Muscle layer of colon (tissue), 2 donors: ENCODE results near the gene KIAA1755.

Source experiments
- H3K27ac ChIP-seq: one replicate; pipeline ENCODE4 v1.7.0; 2013; ENCODE audit warnings: low read depth, mild to moderate bottlenecking, low read length, moderate library complexity
- H3K27me3 ChIP-seq, 2 donors: one replicate each; pipeline ENCODE4 v1.7.0; 2013; ENCODE audit warnings: low read length in 2 of 2, mild to moderate bottlenecking in 2 of 2; ENCODE audit not compliant: insufficient read depth in 2 of 2, control insufficient read depth in 1 of 2
- H3K36me3 ChIP-seq: one replicate; pipeline ENCODE4 v1.7.0; 2013; ENCODE audit warnings: mild to moderate bottlenecking, low read length; ENCODE audit not compliant: insufficient read depth
- H3K4me1 ChIP-seq: one replicate; pipeline ENCODE4 v1.7.0; 2013; ENCODE audit warnings: mild to moderate bottlenecking, low read length; ENCODE audit not compliant: insufficient read depth
- H3K4me3 ChIP-seq, 2 donors: one replicate each; pipeline ENCODE4 v1.7.0; 2013; ENCODE audit warnings: low read length in 2 of 2, low read depth in 1 of 2, mild to moderate bottlenecking in 1 of 2, moderate library complexity in 1 of 2
- H3K9ac ChIP-seq: one replicate; pipeline ENCODE4 v1.7.0; 2013; ENCODE audit warnings: low read length
- H3K9me3 ChIP-seq: one replicate; pipeline ENCODE4 v1.7.0; 2013; ENCODE audit warnings: mild to moderate bottlenecking, low read length
- donor health status: abdominal sarcoma.
- donor health status: Adenocarcinoma of cecum.

KIAA1755 gene

GRCh38 chr20:38205001-38205400 is 55.5 kb downstream of the KIAA1755 start:
- Histone ChIP-seq H3K9me3 (no peaks in the 10 kb centered on the region), H3K4me3 (no peak overlapping the region), H3K27ac (no peak overlapping the region), H3K4me1 (no peaks in the 10 kb centered on the region), H3K9ac (no peak overlapping the region), H3K27me3 (no peaks in the 10 kb centered on the region), H3K36me3 (no peaks in the 10 kb centered on the region)

GRCh38 chr20:38203981-38204357 is 56.6 kb downstream of the KIAA1755 start:
- H3K27me3 ChIP-seq, result no peaks in the 10 kb centered on the region
- H3K27ac ChIP-seq, result no peak overlapping the region
- no peaks in the 10 kb centered on the region for H3K9me3 ChIP-seq

GRCh38 chr20:38203337-38203980 is 57.1 kb downstream of the KIAA1755 start:
- Histone ChIP-seq H3K9ac (no peak overlapping the region), H3K27me3 (no peaks in the 10 kb centered on the region), H3K9me3 (no peaks in the 10 kb centered on the region), H3K4me3 (no peak overlapping the region), H3K4me1 (no peaks in the 10 kb centered on the region), H3K36me3 (no peaks in the 10 kb centered on the region), H3K27ac (no peak overlapping the region)

More at GRCh38 chr20:38203981-38204357, 56.6 kb downstream of the KIAA1755 start:
- Histone ChIP-seq H3K9ac (no peak overlapping the region), H3K36me3 (no peaks in the 10 kb centered on the region), H3K4me1 (no peaks in the 10 kb centered on the region), H3K4me3 (no peak overlapping the region)

- Histone ChIP-seq H3K27ac (no peak overlapping the region), H3K4me1 (no peaks in the 10 kb centered on the region), H3K9ac (no peak overlapping the region)
These were observed 57.6 kb downstream of the KIAA1755 start for GRCh38 chr20:38202982-38203293.

GRCh38 chr20:38202153-38202981 is 58.2 kb downstream of the KIAA1755 start:
- H3K9ac ChIP-seq, result no peak overlapping the region
- no peaks in the 10 kb centered on the region for H3K9me3 ChIP-seq
- no peaks in the 10 kb centered on the region for H3K36me3 ChIP-seq
- no peaks in the 10 kb centered on the region for H3K27me3 ChIP-seq
- no peaks in the 10 kb centered on the region for H3K4me1 ChIP-seq
- H3K4me3 ChIP-seq, result no peak overlapping the region
- H3K27ac ChIP-seq, result no peak overlapping the region

More at GRCh38 chr20:38202982-38203293, 57.6 kb downstream of the KIAA1755 start:
- H3K9me3 ChIP-seq, result no peaks in the 10 kb centered on the region
- H3K4me3 ChIP-seq, result no peak overlapping the region
- no peaks in the 10 kb centered on the region for H3K36me3 ChIP-seq
- no peaks in the 10 kb centered on the region for H3K27me3 ChIP-seq

GRCh38 chr20:38201356-38201755 is 59.2 kb downstream of the KIAA1755 start:
- no peaks in the 10 kb centered on the region for H3K9me3 ChIP-seq
- no peak overlapping the region for H3K27ac ChIP-seq
- H3K9ac ChIP-seq, result no peak overlapping the region
- H3K27me3 ChIP-seq, result no peaks in the 10 kb centered on the region
- no peaks in the 10 kb centered on the region for H3K4me1 ChIP-seq
- H3K36me3 ChIP-seq, result no peaks in the 10 kb centered on the region
- H3K4me3 ChIP-seq, result no peak overlapping the region

GRCh38 chr20:38200646-38201045 is 59.9 kb downstream of the KIAA1755 start:
- Histone ChIP-seq H3K4me1 (no peaks in the 10 kb centered on the region), H3K9ac (no peak overlapping the region), H3K36me3 (no peaks in the 10 kb centered on the region), H3K27ac (no peak overlapping the region), H3K9me3 (no peaks in the 10 kb centered on the region), H3K27me3 (no peaks in the 10 kb centered on the region), H3K4me3 (no peak overlapping the region)

- Histone ChIP-seq H3K4me1 (no peaks in the 10 kb centered on the region), H3K9me3 (no peaks in the 10 kb centered on the region), H3K27ac (no peak overlapping the region), H3K9ac (no peak overlapping the region), H3K4me3 (no peak overlapping the region), H3K27me3 (no peaks in the 10 kb centered on the region), H3K36me3 (no peaks in the 10 kb centered on the region)
These were observed 60.8 kb downstream of the KIAA1755 start for GRCh38 chr20:38199501-38200390.

GRCh38 chr20:38198238-38198861 is 62.2 kb downstream of the KIAA1755 start:
- H3K27ac ChIP-seq, result no peak overlapping the region
- H3K4me3 ChIP-seq, result no peak overlapping the region
- H3K9ac ChIP-seq, result no peak overlapping the region
- H3K4me1 ChIP-seq, result no peaks in the 10 kb centered on the region
- no peaks in the 10 kb centered on the region for H3K27me3 ChIP-seq
- H3K36me3 ChIP-seq, result no peaks in the 10 kb centered on the region
- H3K9me3 ChIP-seq, result no peaks in the 10 kb centered on the region

- Histone ChIP-seq H3K27ac (no peak overlapping the region), H3K9me3 (no peaks in the 10 kb centered on the region), H3K36me3 (no peaks in the 10 kb centered on the region), H3K4me3 (no peak overlapping the region), H3K4me1 (no peaks in the 10 kb centered on the region), H3K9ac (no peak overlapping the region), H3K27me3 (no peaks in the 10 kb centered on the region)
These were observed 62.9 kb downstream of the KIAA1755 start for GRCh38 chr20:38197619-38198018.

- H3K9ac ChIP-seq, result no peak overlapping the region
- no peaks in the 10 kb centered on the region for H3K36me3 ChIP-seq
- H3K27me3 ChIP-seq, result no peaks in the 10 kb centered on the region
- H3K27ac ChIP-seq, result no peak overlapping the region
- no peak overlapping the region for H3K4me3 ChIP-seq
- H3K9me3 ChIP-seq, result no peaks in the 10 kb centered on the region
- no peaks in the 10 kb centered on the region for H3K4me1 ChIP-seq
These were observed 63.3 kb downstream of the KIAA1755 start for GRCh38 chr20:38197217-38197616.
